GM23338 (cell line): ENCODE results near the gene MUC21. TPM values are rescaled to one million over a fixed set of nuclear protein-coding genes. Genes with fewer than 3 reads are reported as not detected.

Experiments
- ATAC-seq: fragments of 200-7000 bp; cut with Tn5 transposase; 3 replicates; pipeline ENCODE4 v1.9.1; 2020
- DNase-seq: peaks from one replicate; pipeline ENCODE4 v3.0.0-alpha.2; 2015; ENCODE audit warnings: low spot score
- H2AFZ ChIP-seq: fragments of 200-600 bp; sonication (generic); 2 replicates; pipeline ENCODE4 v1.8.0; 2016; ENCODE audit warnings: antibody characterized with exemption, mild to moderate bottlenecking, moderate library complexity
- H3F3A ChIP-seq: fragments of 200-600 bp; sonication (generic); replicated peaks from 2 replicates; pipeline ENCODE4 v1.8.0; 2017; ENCODE audit warnings: antibody characterized with exemption, mixed run types, low read depth
- H3K27ac ChIP-seq: fragments of 200-600 bp; sonication (generic); 2 replicates; pipeline ENCODE4 v1.6.1; 2016; ENCODE audit warnings: low read depth
- H3K27me3 ChIP-seq: fragments of 200-600 bp; sonication (generic); 2 replicates; pipeline ENCODE4 v1.8.0; 2016; ENCODE audit warnings: mild to moderate bottlenecking, mixed run types, moderate library complexity; ENCODE audit not compliant: insufficient read depth
- H3K36me3 ChIP-seq: fragments of 200-600 bp; sonication (generic); 2 replicates; pipeline ENCODE4 v1.8.0; 2016; ENCODE audit warnings: mild to moderate bottlenecking; ENCODE audit not compliant: insufficient read depth
- H3K4me1 ChIP-seq: fragments of 200-600 bp; sonication (generic); 2 replicates; pipeline ENCODE4 v1.8.0; 2016; ENCODE audit warnings: mild to moderate bottlenecking, moderate library complexity; ENCODE audit not compliant: insufficient read depth
- H3K4me2 ChIP-seq: fragments of 200-600 bp; sonication (generic); 2 replicates; pipeline ENCODE4 v1.7.1; 2017; ENCODE audit warnings: mixed run types
- H3K4me3 ChIP-seq: fragments of 200-600 bp; sonication (generic); 2 replicates; pipeline ENCODE4 v1.6.1; 2016; ENCODE audit warnings: mixed run types
- H3K79me2 ChIP-seq: fragments of 200-600 bp; sonication (generic); replicated peaks from 2 replicates; pipeline ENCODE4 v1.8.0; 2017; ENCODE audit warnings: mild to moderate bottlenecking; ENCODE audit not compliant: insufficient read depth
- H3K9me2 ChIP-seq: fragments of 200-600 bp; sonication (generic); 2 replicates; pipeline ENCODE4 v1.8.0; 2017; ENCODE audit not compliant: insufficient read depth
- H4K20me1 ChIP-seq: fragments of 200-600 bp; sonication (generic); replicated peaks from 2 replicates; pipeline ENCODE4 v1.8.0; 2017; ENCODE audit warnings: mild to moderate bottlenecking; ENCODE audit not compliant: insufficient read depth
- H3K27ac Mint-ChIP-seq: 2 replicates; pipeline ENCODE4 v1.8.0; 2020; ENCODE audit warnings: inconsistent platforms, mild to moderate bottlenecking, moderate library complexity, mixed read lengths
- H3K27me3 Mint-ChIP-seq: 3 replicates; pipeline ENCODE4 v1.8.0; 2022; ENCODE audit warnings: low read depth, mild to moderate bottlenecking, moderate library complexity, mixed read lengths, inconsistent platforms; ENCODE audit not compliant: insufficient read depth, poor library complexity
- H3K36me3 Mint-ChIP-seq: 3 replicates; pipeline ENCODE4 v1.8.0; 2021; ENCODE audit warnings: low read depth, mild to moderate bottlenecking, inconsistent platforms, moderate library complexity, mixed read lengths
- H3K4me1 Mint-ChIP-seq: 3 replicates; pipeline ENCODE4 v1.8.0; 2020; ENCODE audit warnings: mild to moderate bottlenecking, inconsistent platforms, mixed read lengths
- H3K4me3 Mint-ChIP-seq: 3 replicates; pipeline ENCODE4 v1.8.0; 2021; ENCODE audit warnings: moderate library complexity, mild to moderate bottlenecking, inconsistent platforms, mixed read lengths
- H3K9me3 Mint-ChIP-seq: 3 replicates; pipeline ENCODE4 v1.8.0; 2020; ENCODE audit warnings: moderate library complexity, mild to moderate bottlenecking, inconsistent platforms, mixed read lengths
- CREB1 ChIP-seq: fragments of 250-450 bp; sonication (Bioruptor Pico); IDR thresholded peaks from 2 replicates; pipeline ENCODE4 v1.5.0; 2020; ENCODE audit warnings: low read depth, mild to moderate bottlenecking, moderate library complexity
- EZH2 ChIP-seq: fragments of 200-600 bp; sonication (generic); IDR thresholded peaks from one replicate; pipeline ENCODE4 v1.8.0; 2017; ENCODE audit warnings: antibody characterized with exemption, mild to moderate bottlenecking, low read depth; ENCODE audit not compliant: unreplicated experiment
- EZH2phosphoT487 ChIP-seq: fragments of 200-600 bp; sonication (generic); IDR thresholded peaks from one replicate; pipeline ENCODE4 v1.8.1; 2018; ENCODE audit warnings: antibody characterized with exemption; ENCODE audit not compliant: unreplicated experiment
- JUNB ChIP-seq: IDR thresholded peaks from one replicate; pipeline ENCODE4 v1.6.1; 2016; ENCODE audit warnings: antibody characterized with exemption; ENCODE audit not compliant: unreplicated experiment
- NANOG ChIP-seq: IDR thresholded peaks from 2 replicates; pipeline ENCODE4 v1.6.1; 2016; ENCODE audit warnings: antibody characterized with exemption, borderline replicate concordance
- POLR2AphosphoS5 ChIP-seq: IDR thresholded peaks from 2 replicates; pipeline ENCODE4 v1.6.1; 2016; ENCODE audit warnings: antibody characterized with exemption, low read depth
- STAT1 ChIP-seq: IDR thresholded peaks from one replicate; pipeline ENCODE4 v1.6.1; 2016; ENCODE audit warnings: antibody characterized with exemption; ENCODE audit not compliant: unreplicated experiment
- ZNF114 ChIP-seq: fragments of 250-450 bp; sonication (Bioruptor Pico); IDR thresholded peaks from 2 replicates; pipeline ENCODE4 v1.5.0; 2020; ENCODE audit warnings: mild to moderate bottlenecking, moderate library complexity
- ZNF331 ChIP-seq: fragments of 250-450 bp; sonication (Bioruptor Pico); IDR thresholded peaks from 2 replicates; pipeline ENCODE4 v1.5.0; 2020; ENCODE audit warnings: low read depth, mild to moderate bottlenecking, moderate library complexity
- polyA plus RNA-seq: library from polyadenylated mRNA; unstranded; fragments of >200 nt; fragmentation: Nextera tagmentation; extraction: Ambion mirVana; gene quantifications from 2 replicates; pipeline ENCODE4 v1.2.1, GENCODE V29; 2016
- total RNA-seq: library from RNA; depleted of rRNA; stranded (reverse); fragments of >200 nt; shearing (Covaris generic); gene quantifications from 2 replicates; pipeline ENCODE4 v1.2.3, GENCODE V29; 2014
- TF ChIP-seq, protein P1 (sequence below): IDR thresholded peaks from 2 replicates; pipeline ENCODE4 v1.6.1; 2016; ENCODE audit warnings: antibody characterized with exemption
- TF ChIP-seq, protein P2 (sequence below): IDR thresholded peaks from one replicate; pipeline ENCODE4 v1.6.1; 2018; ENCODE audit warnings: antibody characterized with exemption; ENCODE audit not compliant: unreplicated experiment
- TF ChIP-seq, protein P3 (sequence below): fragments of 250-450 bp; sonication (Bioruptor Pico); IDR thresholded peaks from 2 replicates; pipeline ENCODE4 v1.5.0; 2020; ENCODE audit warnings: mild to moderate bottlenecking, moderate library complexity
- TF ChIP-seq, protein P4 (sequence below), 2 experiments: fragments of 200-600 bp in 1 of 2; sonication (generic) in 1 of 2; conservative IDR thresholded peaks; 2 replicates each; pipeline versions ENCODE4 v1.5.1 to v1.6.1; 2016 to 2017; ENCODE audit warnings: antibody characterized with exemption in 2 of 2, low read depth in 2 of 2, mild to moderate bottlenecking in 2 of 2, moderate library complexity in 1 of 2

Gene MUC21
- total and polyA plus RNA-seq, 2 experiments from 2014 or later, result not detected

DNA sequence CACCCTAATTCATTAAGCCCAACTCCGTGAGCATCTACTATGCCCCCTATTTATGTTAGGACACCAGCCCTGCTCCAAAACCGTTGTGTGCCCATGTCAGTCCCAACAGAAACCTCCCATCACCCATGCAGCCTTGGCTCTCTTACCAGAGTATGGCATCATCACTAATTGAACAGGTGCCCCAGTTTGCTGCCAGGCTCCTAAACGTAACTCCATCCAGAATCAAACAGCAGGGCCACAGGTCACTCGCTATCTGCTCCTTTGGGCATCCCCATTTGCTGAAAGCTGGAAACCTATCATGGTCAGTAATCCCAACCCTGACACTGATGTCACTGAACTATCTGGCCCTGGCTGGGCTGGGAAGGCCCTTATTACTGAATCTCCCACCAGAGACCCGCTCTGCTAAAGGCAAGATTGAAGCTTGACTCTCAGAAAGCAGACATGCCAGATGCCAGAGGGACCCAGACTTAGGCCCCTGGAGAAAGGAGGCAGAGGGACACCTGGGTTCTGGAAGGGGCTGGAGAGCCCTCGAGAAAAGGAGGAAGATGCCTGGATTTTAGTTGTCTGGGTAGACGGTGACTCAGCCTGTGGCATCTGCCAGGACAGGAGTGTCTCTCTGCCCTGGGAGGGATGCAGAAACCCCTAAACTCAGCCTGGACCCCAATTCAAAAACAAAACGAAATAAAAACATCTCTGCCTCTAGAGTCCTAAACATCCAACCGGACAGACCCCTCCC is 28.7 kb upstream of the MUC21 start:
- Mint-ChIP-seq H3K27ac (no peak overlapping the region), H3K4me3 (peak overlapping the region; percentile 65), H3K4me1 (peaks cover 13% of the 10 kb centered on the region), H3K36me3 (no peaks in the 10 kb centered on the region), H3K9me3 (peaks cover 13% of the 10 kb centered on the region; the same call in 2 of the 3 replicates), H3K27me3 (peaks cover 32% of the 10 kb centered on the region)
- H2AFZ ChIP-seq, result peak overlapping the region; percentile 99
- no peak for TF ChIP-seq POLR2AphosphoS5
- TF ChIP-seq STAT1, result no peak
- TF ChIP-seq, protein P1, sequence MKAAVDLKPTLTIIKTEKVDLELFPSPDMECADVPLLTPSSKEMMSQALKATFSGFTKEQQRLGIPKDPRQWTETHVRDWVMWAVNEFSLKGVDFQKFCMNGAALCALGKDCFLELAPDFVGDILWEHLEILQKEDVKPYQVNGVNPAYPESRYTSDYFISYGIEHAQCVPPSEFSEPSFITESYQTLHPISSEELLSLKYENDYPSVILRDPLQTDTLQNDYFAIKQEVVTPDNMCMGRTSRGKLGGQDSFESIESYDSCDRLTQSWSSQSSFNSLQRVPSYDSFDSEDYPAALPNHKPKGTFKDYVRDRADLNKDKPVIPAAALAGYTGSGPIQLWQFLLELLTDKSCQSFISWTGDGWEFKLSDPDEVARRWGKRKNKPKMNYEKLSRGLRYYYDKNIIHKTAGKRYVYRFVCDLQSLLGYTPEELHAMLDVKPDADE, result no peak
- TF ChIP-seq, protein P2, sequence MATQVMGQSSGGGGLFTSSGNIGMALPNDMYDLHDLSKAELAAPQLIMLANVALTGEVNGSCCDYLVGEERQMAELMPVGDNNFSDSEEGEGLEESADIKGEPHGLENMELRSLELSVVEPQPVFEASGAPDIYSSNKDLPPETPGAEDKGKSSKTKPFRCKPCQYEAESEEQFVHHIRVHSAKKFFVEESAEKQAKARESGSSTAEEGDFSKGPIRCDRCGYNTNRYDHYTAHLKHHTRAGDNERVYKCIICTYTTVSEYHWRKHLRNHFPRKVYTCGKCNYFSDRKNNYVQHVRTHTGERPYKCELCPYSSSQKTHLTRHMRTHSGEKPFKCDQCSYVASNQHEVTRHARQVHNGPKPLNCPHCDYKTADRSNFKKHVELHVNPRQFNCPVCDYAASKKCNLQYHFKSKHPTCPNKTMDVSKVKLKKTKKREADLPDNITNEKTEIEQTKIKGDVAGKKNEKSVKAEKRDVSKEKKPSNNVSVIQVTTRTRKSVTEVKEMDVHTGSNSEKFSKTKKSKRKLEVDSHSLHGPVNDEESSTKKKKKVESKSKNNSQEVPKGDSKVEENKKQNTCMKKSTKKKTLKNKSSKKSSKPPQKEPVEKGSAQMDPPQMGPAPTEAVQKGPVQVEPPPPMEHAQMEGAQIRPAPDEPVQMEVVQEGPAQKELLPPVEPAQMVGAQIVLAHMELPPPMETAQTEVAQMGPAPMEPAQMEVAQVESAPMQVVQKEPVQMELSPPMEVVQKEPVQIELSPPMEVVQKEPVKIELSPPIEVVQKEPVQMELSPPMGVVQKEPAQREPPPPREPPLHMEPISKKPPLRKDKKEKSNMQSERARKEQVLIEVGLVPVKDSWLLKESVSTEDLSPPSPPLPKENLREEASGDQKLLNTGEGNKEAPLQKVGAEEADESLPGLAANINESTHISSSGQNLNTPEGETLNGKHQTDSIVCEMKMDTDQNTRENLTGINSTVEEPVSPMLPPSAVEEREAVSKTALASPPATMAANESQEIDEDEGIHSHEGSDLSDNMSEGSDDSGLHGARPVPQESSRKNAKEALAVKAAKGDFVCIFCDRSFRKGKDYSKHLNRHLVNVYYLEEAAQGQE, result no peak
- no peak for TF ChIP-seq EZH2phosphoT487
- TF ChIP-seq ZNF114 (CRISPR knock-in tag), result no peak
- TF ChIP-seq, protein P3, sequence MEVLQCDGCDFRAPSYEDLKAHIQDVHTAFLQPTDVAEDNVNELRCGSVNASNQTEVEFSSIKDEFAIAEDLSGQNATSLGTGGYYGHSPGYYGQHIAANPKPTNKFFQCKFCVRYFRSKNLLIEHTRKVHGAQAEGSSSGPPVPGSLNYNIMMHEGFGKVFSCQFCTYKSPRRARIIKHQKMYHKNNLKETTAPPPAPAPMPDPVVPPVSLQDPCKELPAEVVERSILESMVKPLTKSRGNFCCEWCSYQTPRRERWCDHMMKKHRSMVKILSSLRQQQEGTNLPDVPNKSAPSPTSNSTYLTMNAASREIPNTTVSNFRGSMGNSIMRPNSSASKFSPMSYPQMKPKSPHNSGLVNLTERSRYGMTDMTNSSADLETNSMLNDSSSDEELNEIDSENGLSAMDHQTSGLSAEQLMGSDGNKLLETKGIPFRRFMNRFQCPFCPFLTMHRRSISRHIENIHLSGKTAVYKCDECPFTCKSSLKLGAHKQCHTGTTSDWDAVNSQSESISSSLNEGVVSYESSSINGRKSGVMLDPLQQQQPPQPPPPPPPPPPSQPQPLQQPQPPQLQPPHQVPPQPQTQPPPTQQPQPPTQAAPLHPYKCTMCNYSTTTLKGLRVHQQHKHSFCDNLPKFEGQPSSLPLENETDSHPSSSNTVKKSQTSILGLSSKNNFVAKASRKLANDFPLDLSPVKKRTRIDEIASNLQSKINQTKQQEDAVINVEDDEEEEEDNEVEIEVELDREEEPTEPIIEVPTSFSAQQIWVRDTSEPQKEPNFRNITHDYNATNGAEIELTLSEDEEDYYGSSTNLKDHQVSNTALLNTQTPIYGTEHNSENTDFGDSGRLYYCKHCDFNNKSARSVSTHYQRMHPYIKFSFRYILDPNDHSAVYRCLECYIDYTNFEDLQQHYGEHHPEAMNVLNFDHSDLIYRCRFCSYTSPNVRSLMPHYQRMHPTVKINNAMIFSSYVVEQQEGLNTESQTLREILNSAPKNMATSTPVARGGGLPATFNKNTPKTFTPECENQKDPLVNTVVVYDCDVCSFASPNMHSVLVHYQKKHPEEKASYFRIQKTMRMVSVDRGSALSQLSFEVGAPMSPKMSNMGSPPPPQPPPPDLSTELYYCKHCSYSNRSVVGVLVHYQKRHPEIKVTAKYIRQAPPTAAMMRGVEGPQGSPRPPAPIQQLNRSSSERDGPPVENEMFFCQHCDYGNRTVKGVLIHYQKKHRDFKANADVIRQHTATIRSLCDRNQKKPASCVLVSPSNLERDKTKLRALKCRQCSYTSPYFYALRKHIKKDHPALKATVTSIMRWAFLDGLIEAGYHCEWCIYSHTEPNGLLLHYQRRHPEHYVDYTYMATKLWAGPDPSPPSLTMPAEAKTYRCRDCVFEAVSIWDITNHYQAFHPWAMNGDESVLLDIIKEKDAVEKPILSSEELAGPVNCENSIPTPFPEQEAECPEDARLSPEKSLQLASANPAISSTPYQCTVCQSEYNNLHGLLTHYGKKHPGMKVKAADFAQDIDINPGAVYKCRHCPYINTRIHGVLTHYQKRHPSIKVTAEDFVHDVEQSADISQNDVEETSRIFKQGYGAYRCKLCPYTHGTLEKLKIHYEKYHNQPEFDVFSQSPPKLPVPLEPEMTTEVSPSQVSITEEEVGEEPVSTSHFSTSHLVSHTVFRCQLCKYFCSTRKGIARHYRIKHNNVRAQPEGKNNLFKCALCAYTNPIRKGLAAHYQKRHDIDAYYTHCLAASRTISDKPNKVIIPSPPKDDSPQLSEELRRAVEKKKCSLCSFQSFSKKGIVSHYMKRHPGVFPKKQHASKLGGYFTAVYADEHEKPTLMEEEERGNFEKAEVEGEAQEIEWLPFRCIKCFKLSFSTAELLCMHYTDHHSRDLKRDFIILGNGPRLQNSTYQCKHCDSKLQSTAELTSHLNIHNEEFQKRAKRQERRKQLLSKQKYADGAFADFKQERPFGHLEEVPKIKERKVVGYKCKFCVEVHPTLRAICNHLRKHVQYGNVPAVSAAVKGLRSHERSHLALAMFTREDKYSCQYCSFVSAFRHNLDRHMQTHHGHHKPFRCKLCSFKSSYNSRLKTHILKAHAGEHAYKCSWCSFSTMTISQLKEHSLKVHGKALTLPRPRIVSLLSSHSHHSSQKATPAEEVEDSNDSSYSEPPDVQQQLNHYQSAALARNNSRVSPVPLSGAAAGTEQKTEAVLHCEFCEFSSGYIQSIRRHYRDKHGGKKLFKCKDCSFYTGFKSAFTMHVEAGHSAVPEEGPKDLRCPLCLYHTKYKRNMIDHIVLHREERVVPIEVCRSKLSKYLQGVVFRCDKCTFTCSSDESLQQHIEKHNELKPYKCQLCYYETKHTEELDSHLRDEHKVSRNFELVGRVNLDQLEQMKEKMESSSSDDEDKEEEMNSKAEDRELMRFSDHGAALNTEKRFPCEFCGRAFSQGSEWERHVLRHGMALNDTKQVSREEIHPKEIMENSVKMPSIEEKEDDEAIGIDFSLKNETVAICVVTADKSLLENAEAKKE (CRISPR knock-in tag), result no peak
- no peak for TF ChIP-seq ZNF331 (CRISPR knock-in tag)
- TF ChIP-seq, protein P4, sequence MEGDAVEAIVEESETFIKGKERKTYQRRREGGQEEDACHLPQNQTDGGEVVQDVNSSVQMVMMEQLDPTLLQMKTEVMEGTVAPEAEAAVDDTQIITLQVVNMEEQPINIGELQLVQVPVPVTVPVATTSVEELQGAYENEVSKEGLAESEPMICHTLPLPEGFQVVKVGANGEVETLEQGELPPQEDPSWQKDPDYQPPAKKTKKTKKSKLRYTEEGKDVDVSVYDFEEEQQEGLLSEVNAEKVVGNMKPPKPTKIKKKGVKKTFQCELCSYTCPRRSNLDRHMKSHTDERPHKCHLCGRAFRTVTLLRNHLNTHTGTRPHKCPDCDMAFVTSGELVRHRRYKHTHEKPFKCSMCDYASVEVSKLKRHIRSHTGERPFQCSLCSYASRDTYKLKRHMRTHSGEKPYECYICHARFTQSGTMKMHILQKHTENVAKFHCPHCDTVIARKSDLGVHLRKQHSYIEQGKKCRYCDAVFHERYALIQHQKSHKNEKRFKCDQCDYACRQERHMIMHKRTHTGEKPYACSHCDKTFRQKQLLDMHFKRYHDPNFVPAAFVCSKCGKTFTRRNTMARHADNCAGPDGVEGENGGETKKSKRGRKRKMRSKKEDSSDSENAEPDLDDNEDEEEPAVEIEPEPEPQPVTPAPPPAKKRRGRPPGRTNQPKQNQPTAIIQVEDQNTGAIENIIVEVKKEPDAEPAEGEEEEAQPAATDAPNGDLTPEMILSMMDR (conservative IDR thresholded peaks at IDR 0.05; ENCODE audit: low read depth in 2 of 2), result no peak
- TF ChIP-seq NANOG, result no peak
- TF ChIP-seq JUNB, result no peak
- TF ChIP-seq CREB1 (CRISPR knock-in tag), result no peak
- TF ChIP-seq EZH2, result no peak
- ATAC-seq (peak; percentile 24), DNase-seq (no peak)
- 0 out of 2 replicates have a peak, but pooled peaks cover 9% of the 10 kb centered on the region for H3K9me2 ChIP-seq
- H3K4me2 ChIP-seq, result peak overlapping the region; percentile 82
- no peaks in the 10 kb centered on the region for H3K79me2 ChIP-seq
- H3K27me3 ChIP-seq, result peaks cover 35% of the 10 kb centered on the region
- H3K4me1 ChIP-seq, result peaks cover 12% of the 10 kb centered on the region
- H3F3A ChIP-seq, result peaks cover 4% of the 10 kb centered on the region; the same call in 1 of the 2 replicates
- peak overlapping the region; percentile 61 for H3K4me3 ChIP-seq
- no peak overlapping the region for H3K27ac ChIP-seq
- no peaks in the 10 kb centered on the region for H3K36me3 ChIP-seq
- no peaks in the 10 kb centered on the region for H4K20me1 ChIP-seq
